GM18861 (cell line): ENCODE data around the gene IGLL1.
"Not testable (repeated sequence)": the region's sequence is repeated elsewhere in the genome, so short reads cannot be mapped to it uniquely, and the experiment has no call there.

Experiments
- ATAC-seq: cut with Tn5 transposase; IDR thresholded peaks from one replicate; pipeline ENCODE4 v1.9.1; 2021; ENCODE audit not compliant: unreplicated experiment

The IGLL1 gene

GRCh38 chr22:23564276-23564675, 15.8 kb downstream of the IGLL1 start:
- ATAC-seq: no peak

GRCh38 chr22:23563111-23563510, 17.0 kb downstream of the IGLL1 start:
- ATAC-seq: no peak

DNA sequence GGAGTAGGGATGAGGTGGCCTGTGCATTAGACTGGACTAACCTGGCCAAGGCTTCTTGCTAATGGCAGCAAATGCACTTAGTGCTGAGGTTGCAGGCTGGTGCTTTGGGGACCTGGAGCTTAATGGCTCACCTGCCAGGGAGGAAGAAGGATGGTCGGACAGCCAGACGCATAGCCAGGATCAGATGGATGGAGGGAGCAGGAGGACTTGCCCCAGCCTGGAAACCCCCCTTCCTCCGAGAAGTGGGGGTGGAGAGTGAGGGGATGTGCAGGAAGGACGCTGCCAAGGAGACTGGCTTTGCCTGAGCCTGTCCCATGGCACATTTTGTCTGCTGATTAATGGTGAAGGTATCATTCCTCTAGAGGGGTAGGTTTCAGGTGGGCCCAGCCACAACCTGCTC, 17.9 kb downstream of the IGLL1 start:
- ATAC-seq: no peak

GRCh38 chr22:23561025-23561510, 19.0 kb downstream of the IGLL1 start:
- ATAC-seq: not testable (repeated sequence)

DNA sequence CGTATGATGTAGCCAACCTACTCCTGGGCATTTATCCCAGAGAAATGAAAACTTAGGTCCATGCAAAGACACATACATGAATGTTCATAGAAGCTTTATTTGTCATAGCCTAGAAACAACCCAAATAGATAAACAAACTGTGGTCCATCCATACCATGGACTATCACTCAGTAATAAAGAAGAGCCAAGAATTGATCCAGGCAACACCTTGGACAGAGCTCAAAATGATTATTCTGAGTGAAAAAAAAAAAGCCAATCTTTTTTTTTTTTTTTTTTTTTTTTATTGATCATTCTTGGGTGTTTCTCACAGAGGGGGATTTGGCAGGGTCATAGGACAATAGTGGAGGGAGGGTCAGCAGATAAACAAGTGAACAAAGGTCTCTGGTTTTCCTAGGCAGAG, 19.9 kb downstream of the IGLL1 start:
- ATAC-seq: not testable (repeated sequence)

- ATAC-seq: no peak
Observed at GRCh38 chr22:23557467-23557866, 22.6 kb downstream of the IGLL1 start.

- no peak for ATAC-seq
Observed at GRCh38 chr22:23557036-23557435, 23.1 kb downstream of the IGLL1 start.

DNA sequence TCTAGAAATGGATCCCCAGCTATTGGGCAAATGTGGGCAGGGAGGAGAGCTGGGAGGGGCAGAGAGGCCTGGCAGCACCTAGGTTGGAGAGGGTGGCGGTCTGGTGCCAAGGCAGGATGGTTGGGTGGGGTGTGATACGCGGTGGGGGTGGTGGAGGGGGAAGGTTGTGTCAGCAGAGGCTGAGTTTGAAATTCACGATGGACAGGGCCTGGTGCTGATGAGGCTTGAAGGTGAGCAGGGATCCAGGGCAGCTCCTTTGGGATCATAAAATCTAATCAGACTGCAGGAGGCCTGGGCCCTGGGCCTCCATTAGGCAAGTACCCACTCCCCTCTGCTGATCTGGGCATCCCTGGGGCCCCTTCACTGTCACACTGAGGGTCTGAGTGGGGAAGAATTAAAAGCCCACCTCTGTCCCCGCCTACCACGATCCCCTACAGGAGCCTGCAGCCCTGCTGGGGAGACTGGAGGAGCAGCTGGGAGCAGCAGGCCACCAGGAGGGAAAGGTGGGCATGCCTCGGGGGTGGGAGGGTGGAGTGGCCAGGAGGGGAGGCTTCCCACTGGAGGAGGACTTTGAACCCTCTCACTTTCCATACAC, 24.0 kb downstream of the IGLL1 start:
- no peak for ATAC-seq

- ATAC-seq: no peak
Observed at GRCh38 chr22:23555118-23555517, 25.0 kb downstream of the IGLL1 start.

DNA sequence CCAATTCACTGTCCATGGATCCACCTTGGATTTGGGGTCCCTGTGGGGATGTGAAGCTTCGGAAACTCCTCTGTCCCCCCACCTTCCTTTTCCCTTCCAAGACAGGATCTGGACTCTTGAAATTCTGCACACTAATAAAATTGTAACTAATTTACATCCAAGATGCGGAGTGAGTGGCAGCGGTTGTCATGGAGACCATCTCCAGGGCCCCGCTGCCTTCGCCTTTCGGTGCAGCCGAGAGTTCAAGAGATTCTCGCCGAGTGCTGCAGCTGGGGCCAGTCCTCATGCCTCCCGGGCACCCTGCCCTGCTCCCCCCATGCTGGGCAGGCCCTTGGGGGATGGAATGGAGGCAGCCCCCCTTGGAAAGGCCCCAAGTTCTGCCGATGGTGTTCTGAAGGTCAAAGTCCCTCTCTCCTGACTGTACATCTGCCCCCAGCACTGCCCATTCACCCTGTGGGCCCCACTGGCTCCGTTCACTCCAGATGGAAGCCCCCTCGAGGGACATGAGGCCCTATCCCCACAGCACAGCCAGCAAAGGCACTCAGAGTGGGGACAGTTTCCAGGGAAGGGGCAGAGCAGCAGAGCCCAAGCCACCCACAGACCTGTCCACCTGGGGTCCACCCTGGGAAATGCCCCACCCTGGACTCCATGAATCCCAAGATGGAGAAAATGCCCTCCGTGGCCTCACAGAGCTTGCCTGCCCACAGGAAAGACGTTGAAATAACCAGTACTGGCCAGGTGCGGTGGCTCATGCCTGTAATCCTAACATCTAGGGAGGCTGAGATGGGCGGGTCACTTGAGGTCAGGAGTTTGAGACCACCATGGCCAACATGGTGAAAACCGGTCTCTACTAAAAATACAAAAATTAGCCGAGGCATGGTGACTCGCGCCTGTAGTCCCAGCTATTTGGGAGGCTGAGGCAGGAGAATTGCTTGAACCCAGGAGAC, 25.9 kb downstream of the IGLL1 start:
- ATAC-seq: no peak

GRCh38 chr22:23553438-23553837, 26.7 kb downstream of the IGLL1 start:
- no peak for ATAC-seq

DNA sequence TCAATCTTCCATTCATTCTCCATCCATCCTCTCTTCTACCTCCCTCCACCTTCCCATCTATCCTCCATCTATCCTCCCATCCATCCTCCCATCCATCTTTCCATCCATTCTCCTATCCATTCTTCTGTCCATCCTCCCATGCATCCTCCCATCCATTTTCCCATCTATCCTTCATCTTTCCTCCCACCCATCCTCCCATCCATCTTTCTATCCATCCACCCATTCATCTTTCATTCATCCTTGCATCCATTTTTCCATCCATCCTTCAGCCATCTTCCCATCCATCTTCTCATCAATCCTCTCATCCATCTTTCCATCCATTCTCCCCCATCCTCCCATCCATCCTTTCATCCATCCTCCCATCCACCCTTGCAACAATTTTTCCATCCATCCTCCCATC, 27.5 kb downstream of the IGLL1 start:
- no peak for ATAC-seq

- no peak for ATAC-seq
Observed at GRCh38 chr22:23551385-23551784, 28.7 kb downstream of the IGLL1 start.

DNA sequence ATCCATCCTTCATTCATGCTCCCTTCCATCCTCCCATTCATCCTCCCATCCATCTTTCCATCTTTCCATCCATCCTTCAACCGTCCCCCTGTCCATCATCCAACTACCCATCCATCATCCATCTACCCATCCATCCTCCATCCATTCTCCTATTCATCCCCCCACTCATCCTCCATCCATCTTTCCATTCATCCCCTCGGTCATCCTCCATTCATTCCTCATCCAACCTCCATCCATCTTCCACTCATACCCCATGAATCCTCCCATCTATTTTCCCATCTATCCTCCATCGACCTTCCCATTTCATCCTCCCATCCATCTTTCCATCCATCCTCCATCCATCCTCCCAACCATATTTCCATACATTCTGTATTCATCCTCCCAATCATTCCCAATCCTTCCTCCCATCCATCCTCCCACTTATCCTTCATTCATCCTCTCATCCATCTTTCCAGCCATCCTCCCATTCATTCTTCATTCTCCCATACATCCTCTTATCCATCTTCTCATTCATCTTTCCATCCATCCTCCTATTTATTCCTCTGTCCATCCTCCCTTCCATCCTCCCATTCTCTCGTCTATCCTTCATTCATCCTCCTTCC, 29.9 kb downstream of the IGLL1 start:
- ATAC-seq: no peak

- ATAC-seq: no peak
Observed at GRCh38 chr22:23549198-23549595, 30.9 kb downstream of the IGLL1 start.

- ATAC-seq: no peak
Observed at GRCh38 chr22:23548501-23549197, 31.4 kb downstream of the IGLL1 start.

GRCh38 chr22:23547818-23548500, 32.1 kb downstream of the IGLL1 start:
- ATAC-seq: no peak

- ATAC-seq: not testable (repeated sequence)
Observed at GRCh38 chr22:23547382-23547781, 32.7 kb downstream of the IGLL1 start.

- no peak for ATAC-seq
Observed at GRCh38 chr22:23544852-23545251, 35.2 kb downstream of the IGLL1 start.

DNA sequence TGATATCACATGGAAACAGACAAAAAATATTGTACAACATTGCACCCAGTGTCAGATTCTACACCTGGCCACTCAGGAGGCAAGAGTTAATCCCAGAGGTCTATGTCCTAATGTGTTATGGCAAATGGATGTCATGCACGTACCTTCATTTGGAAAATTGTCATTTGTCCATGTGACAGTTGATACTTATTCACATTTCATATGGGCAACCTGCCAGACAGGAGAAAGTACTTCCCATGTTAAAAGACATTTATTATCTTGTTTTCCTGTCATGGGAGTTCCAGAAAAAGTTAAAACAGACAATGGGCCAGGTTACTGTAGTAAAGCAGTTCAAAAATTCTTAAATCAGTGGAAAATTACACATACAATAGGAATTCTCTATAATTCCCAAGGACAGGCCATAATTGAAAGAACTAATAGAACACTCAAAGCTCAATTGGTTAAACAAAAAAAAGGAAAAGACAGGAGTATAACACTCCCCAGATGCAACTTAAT, 36.5 kb downstream of the IGLL1 start:
- ATAC-seq: not testable (repeated sequence)
